ENCODE results near the gene GPR156.
"Not testable (repeated sequence)": the region's sequence is repeated elsewhere in the genome, so short reads cannot be mapped to it uniquely, and the experiment has no call there.

GPR156 gene

GRCh38 chr3:120163816-120164215, 121.2 kb downstream of the GPR156 start:
- FAIRE-seq (no peak), DNase-seq (ENCODE audit: insufficient read length, low spot score) (no peak)

GRCh38 chr3:120163026-120163425, 122.0 kb downstream of the GPR156 start:
- DNase-seq (ENCODE audit: insufficient read length, low spot score), result no peak
- no peak for FAIRE-seq

- FAIRE-seq (peak; percentile 79), DNase-seq (ENCODE audit: insufficient read length, low spot score) (no peak)
These were observed 122.6 kb downstream of the GPR156 start for GRCh38 chr3:120162400-120162799.

GRCh38 chr3:120161902-120162301, 123.1 kb downstream of the GPR156 start:
- FAIRE-seq (no peak), DNase-seq (ENCODE audit: insufficient read length, low spot score) (no peak)

DNA sequence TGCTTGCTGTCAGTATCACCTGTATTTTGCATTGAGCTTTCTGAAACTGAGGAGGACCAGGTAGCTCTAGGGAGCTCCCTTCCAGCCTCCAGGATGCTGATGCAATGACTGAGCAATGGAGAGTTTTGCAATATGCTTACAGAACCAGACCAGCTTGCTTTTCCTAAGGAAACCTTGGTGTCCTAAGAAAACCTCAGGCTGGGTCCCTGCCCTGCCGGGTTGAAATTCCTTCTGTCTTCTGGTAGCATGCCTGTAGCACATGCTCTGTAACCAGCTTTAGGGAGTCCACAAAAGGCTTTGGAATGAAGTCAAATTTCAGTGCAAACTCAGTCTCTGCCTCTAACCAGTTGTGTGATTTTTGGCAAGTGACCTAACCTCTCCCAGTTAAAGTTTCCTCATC, 125.0 kb downstream of the GPR156 start:
- FAIRE-seq (peak; percentile 66), DNase-seq (ENCODE audit: insufficient read length, low spot score) (peak; percentile 81)

- DNase-seq (ENCODE audit: insufficient read length, low spot score), result no peak
- no peak for FAIRE-seq
These were observed 127.3 kb downstream of the GPR156 start for GRCh38 chr3:120157681-120158080.

- DNase-seq (ENCODE audit: insufficient read length, low spot score), result no peak
- FAIRE-seq, result no peak
These were observed 127.9 kb downstream of the GPR156 start for GRCh38 chr3:120157113-120157512.

- DNase-seq (ENCODE audit: insufficient read length, low spot score) (no peak), FAIRE-seq (no peak)
These were observed 128.3 kb downstream of the GPR156 start for GRCh38 chr3:120156699-120157098.

GRCh38 chr3:120155694-120156093, 129.3 kb downstream of the GPR156 start:
- not testable (repeated sequence) for DNase-seq (ENCODE audit: insufficient read length, low spot score); FAIRE-seq

- DNase-seq (ENCODE audit: insufficient read length, low spot score), result no peak
- FAIRE-seq, result no peak
These were observed 129.9 kb downstream of the GPR156 start for GRCh38 chr3:120155108-120155507.

GRCh38 chr3:120153294-120153693, 131.7 kb downstream of the GPR156 start:
- no peak for FAIRE-seq
- no peak for DNase-seq (ENCODE audit: insufficient read length, low spot score)

- DNase-seq (ENCODE audit: insufficient read length, low spot score), result no peak
- no peak for FAIRE-seq
These were observed 133.2 kb downstream of the GPR156 start for GRCh38 chr3:120151791-120152190.

- DNase-seq (ENCODE audit: insufficient read length, low spot score) (no peak), FAIRE-seq (no peak)
These were observed 136.7 kb downstream of the GPR156 start for GRCh38 chr3:120148187-120148949.

- no peak for DNase-seq (ENCODE audit: insufficient read length, low spot score)
- no peak for FAIRE-seq
These were observed 137.8 kb downstream of the GPR156 start for GRCh38 chr3:120147072-120147871.

- DNase-seq (ENCODE audit: insufficient read length, low spot score) (peak; percentile 70), FAIRE-seq (peak; percentile 16)
These were observed 139.3 kb downstream of the GPR156 start for GRCh38 chr3:120145542-120146285.

DNA sequence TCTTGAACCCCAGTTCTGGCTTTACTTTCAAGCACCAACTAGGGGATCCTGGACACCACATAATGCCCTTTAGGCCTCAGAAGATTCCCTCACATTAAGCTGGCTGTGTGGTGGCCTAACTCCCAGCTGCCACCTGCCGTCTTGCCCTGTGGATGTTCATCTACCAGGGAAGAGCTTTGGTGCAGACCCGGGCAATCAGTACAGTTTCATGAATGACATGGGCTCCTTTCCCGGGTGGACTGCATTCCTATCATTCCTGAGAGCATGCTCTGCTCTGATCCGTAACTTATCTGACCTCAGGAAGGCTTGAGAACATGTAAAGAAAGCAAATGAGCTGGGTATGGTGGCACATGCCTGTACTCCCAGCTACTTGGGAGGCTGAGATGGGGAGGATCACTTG, 140.8 kb downstream of the GPR156 start:
- FAIRE-seq (peak; percentile 86), DNase-seq (ENCODE audit: insufficient read length, low spot score) (peak; percentile 75)

- no peak for FAIRE-seq
These were observed 141.3 kb downstream of the GPR156 start for GRCh38 chr3:120143676-120144075.

GRCh38 chr3:120142236-120142635, 142.8 kb downstream of the GPR156 start:
- DNase-seq (ENCODE audit: insufficient read length, low spot score) (no peak), FAIRE-seq (no peak)

More at GRCh38 chr3:120143676-120144075, 141.3 kb downstream of the GPR156 start:
- no peak for DNase-seq (ENCODE audit: insufficient read length, low spot score)

GRCh38 chr3:120140098-120140742, 144.8 kb downstream of the GPR156 start:
- FAIRE-seq (no peak), DNase-seq (ENCODE audit: insufficient read length, low spot score) (no peak)

DNA sequence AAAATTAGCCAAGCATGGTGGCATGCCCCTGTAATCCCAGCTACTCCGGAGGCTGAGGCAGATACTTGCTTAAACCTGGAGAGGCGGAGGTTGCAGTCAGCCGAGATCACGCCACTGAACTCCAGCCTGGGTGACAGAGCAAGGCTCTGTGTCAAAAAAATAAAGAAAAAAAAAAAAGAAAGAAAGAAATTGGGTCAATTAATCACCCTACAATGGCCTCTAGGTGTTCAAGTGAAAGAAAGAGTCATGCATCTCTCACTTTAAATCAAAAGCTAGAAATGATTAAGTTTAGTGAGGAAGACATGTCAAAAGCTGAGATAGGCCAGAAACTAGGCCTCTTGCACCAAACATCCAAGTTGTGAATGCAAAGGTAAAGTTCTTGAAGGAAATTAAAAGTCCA, 145.9 kb downstream of the GPR156 start:
- FAIRE-seq, result no peak

GRCh38 chr3:120137548-120137947, 147.5 kb downstream of the GPR156 start:
- DNase-seq (ENCODE audit: insufficient read length, low spot score), result no peak
- no peak for FAIRE-seq

More for the DNA sequence above, 145.9 kb downstream of the GPR156 start:
- no peak for DNase-seq (ENCODE audit: insufficient read length, low spot score)
